HEK293 (cell line): ENCODE measurements around the gene CEP112.

Source experiments
- CTCF ChIP-seq: fragments of 450-650 bp; formaldehyde crosslinking; IDR thresholded peaks from 2 replicates; pipeline ENCODE4 v1.5.1; 2016; ENCODE audit warnings: missing biosample characterization, missing genetic modification characterization
- ZBTB11 ChIP-seq: fragments of 450-650 bp; formaldehyde crosslinking; conservative IDR thresholded peaks from 2 replicates; pipeline ENCODE4 v1.5.1; 2016; ENCODE audit warnings: low read depth, missing biosample characterization, missing genetic modification characterization
- ZNF140 ChIP-seq: fragments of 450-650 bp; formaldehyde crosslinking; IDR thresholded peaks from 2 replicates; pipeline ENCODE4 v1.5.1; 2016; ENCODE audit warnings: missing biosample characterization, missing genetic modification characterization

GRCh38 chr17:66016231-66016630 is 175.7 kb downstream of the CEP112 start:
- no peak for TF ChIP-seq CTCF (tag by site-specific recombination)
- no peak for TF ChIP-seq ZNF140 (tag by site-specific recombination)
- no peak for TF ChIP-seq ZBTB11 (tag by site-specific recombination)
